A673 (cell line): Measurements from ENCODE around the gene PPP3R2. TPM values are rescaled to one million over a fixed set of nuclear protein-coding genes. Genes with fewer than 3 reads are reported as not detected.
A peak's percentile ranks its signal among the peaks of the same experiment; 100 is the strongest.

ENCODE experiments used
- BruUV-seq: library from RNA; stranded (reverse); fragments of 400-500 nt; replicated peaks from 2 replicates; lab custom pipeline; 2021; lab: Mats Ljungman, UMichigan
- CTCF ChIA-PET: fragments of 300-600 bp; sonication (Branson Sonifier 250); formaldehyde crosslinking; loops from one replicate; lab custom pipeline; 2022; ENCODE audit warnings: antibody characterized with exemption; lab: Charles Lee
- POLR2A ChIA-PET: fragments of 300-600 bp; sonication (Branson Sonifier 250); formaldehyde crosslinking; loops from one replicate; lab custom pipeline; 2022; ENCODE audit warnings: antibody characterized with exemption; ENCODE audit not compliant: low non-redundant PET; lab: Charles Lee
- DNase-seq: peaks from one replicate; pipeline ENCODE4 v3.0.0-alpha.2; 2015; ENCODE audit warnings: low spot score
- H3K27ac ChIP-seq: fragments of 200-600 bp; sonication (generic); 2 replicates; pipeline ENCODE4 v1.5.1; 2016; ENCODE audit warnings: mixed run types, low read depth, mild to moderate bottlenecking, mixed read lengths, antibody characterized with exemption, low read length; ENCODE audit not compliant: poor library complexity, severe bottlenecking
- H3K27me3 ChIP-seq: fragments of 200-600 bp; sonication (generic); replicated peaks from 2 replicates; pipeline ENCODE4 v1.6.1; 2017; ENCODE audit warnings: mixed run types, low read depth, mild to moderate bottlenecking, mixed read lengths, antibody characterized with exemption, low read length; ENCODE audit not compliant: insufficient read depth, poor library complexity
- H3K36me3 ChIP-seq: fragments of 200-600 bp; sonication (generic); 2 replicates; pipeline ENCODE4 v1.6.1; 2016; ENCODE audit warnings: mixed run types, mild to moderate bottlenecking, mixed read lengths, antibody characterized with exemption, low read length; ENCODE audit not compliant: insufficient read depth, poor library complexity, severe bottlenecking
- H3K4me1 ChIP-seq: fragments of 200-600 bp; sonication (generic); 2 replicates; pipeline ENCODE4 v1.6.1; 2017; ENCODE audit warnings: mixed run types, mild to moderate bottlenecking, mixed read lengths, antibody characterized with exemption, low read length; ENCODE audit not compliant: insufficient read depth, poor library complexity, severe bottlenecking
- H3K4me3 ChIP-seq: fragments of 200-600 bp; sonication (generic); 2 replicates; pipeline ENCODE4 v1.5.1; 2016; ENCODE audit warnings: low read depth, mixed run types, mild to moderate bottlenecking, mixed read lengths, low read length; ENCODE audit not compliant: poor library complexity, severe bottlenecking
- H3K9me3 ChIP-seq: fragments of 200-600 bp; sonication (generic); 2 replicates; pipeline ENCODE4 v1.6.1; 2016; ENCODE audit warnings: mixed run types, low read depth, mild to moderate bottlenecking, mixed read lengths, antibody characterized with exemption, low read length; ENCODE audit not compliant: poor library complexity, severe bottlenecking
- EZH2 ChIP-seq: fragments of 200-600 bp; sonication (generic); IDR thresholded peaks from 2 replicates; pipeline ENCODE4 v1.6.1; 2017; ENCODE audit warnings: borderline replicate concordance, low read depth, mild to moderate bottlenecking, mixed read lengths, antibody characterized with exemption, low read length; ENCODE audit not compliant: poor library complexity, severe bottlenecking
- intact Hi-C: fragments of 100-400 bp; cut with micrococcal nuclease; formaldehyde crosslinking; loops from one replicate; pipeline ENCODE4 v1.10.0; 2022; ENCODE audit not compliant: unreplicated experiment
- total RNA-seq: library from RNA; stranded (reverse); gene quantifications from 2 replicates; pipeline ENCODE4 v1.2.3, GENCODE V29; 2021
- TF ChIP-seq, protein P1 (sequence below): fragments of 300-800, 200-600 bp; sonication (generic); conservative IDR thresholded peaks from 2 replicates; pipeline ENCODE4 v1.5.1; 2017; ENCODE audit warnings: low read depth, mild to moderate bottlenecking, antibody characterized with exemption, low read length, moderate library complexity, mixed read lengths

Gene PPP3R2
- total RNA-seq, 1 experiment from 2014 or later = not detected

DNA sequence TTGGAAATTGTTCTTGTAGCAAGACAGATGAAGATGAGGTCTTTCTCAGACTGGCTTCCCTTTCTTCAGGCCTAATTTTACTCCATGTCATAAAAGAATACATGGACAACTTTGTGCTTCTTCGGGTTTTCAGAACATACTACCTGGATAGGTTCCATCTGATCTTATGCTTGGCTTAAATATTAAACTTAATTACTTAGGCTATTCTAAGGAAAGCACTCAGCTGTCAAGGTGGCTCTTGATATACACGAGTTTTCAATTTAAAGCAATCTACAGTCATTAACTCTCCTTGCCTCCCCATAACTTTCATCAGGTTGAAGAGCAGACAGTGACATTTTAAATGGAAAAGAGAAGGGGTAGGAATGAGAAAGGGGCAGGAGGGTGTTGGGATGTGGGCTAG, 9.5 kb upstream of the PPP3R2 start:
- TF ChIP-seq, protein P1, sequence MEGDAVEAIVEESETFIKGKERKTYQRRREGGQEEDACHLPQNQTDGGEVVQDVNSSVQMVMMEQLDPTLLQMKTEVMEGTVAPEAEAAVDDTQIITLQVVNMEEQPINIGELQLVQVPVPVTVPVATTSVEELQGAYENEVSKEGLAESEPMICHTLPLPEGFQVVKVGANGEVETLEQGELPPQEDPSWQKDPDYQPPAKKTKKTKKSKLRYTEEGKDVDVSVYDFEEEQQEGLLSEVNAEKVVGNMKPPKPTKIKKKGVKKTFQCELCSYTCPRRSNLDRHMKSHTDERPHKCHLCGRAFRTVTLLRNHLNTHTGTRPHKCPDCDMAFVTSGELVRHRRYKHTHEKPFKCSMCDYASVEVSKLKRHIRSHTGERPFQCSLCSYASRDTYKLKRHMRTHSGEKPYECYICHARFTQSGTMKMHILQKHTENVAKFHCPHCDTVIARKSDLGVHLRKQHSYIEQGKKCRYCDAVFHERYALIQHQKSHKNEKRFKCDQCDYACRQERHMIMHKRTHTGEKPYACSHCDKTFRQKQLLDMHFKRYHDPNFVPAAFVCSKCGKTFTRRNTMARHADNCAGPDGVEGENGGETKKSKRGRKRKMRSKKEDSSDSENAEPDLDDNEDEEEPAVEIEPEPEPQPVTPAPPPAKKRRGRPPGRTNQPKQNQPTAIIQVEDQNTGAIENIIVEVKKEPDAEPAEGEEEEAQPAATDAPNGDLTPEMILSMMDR = no peak
- no peak for TF ChIP-seq EZH2
- Histone ChIP-seq H3K36me3 (no peaks in the 10 kb centered on the region), H3K4me3 (no peak overlapping the region), H3K27me3 (peaks cover 7% of the 10 kb centered on the region), H3K4me1 (no peaks in the 10 kb centered on the region), H3K27ac (no peak overlapping the region), H3K9me3 (no peaks in the 10 kb centered on the region)
- no TSS peak for BruUV-seq
- ChIA-PET CTCF (no interaction called here), POLR2A (no interaction called here)
- DNase-seq = no peak
- intact Hi-C loops = loop anchor here (10.0 kb wide), 1 partner anchor 371 kb away; no protein-coding TSS in a partner anchor

DNA sequence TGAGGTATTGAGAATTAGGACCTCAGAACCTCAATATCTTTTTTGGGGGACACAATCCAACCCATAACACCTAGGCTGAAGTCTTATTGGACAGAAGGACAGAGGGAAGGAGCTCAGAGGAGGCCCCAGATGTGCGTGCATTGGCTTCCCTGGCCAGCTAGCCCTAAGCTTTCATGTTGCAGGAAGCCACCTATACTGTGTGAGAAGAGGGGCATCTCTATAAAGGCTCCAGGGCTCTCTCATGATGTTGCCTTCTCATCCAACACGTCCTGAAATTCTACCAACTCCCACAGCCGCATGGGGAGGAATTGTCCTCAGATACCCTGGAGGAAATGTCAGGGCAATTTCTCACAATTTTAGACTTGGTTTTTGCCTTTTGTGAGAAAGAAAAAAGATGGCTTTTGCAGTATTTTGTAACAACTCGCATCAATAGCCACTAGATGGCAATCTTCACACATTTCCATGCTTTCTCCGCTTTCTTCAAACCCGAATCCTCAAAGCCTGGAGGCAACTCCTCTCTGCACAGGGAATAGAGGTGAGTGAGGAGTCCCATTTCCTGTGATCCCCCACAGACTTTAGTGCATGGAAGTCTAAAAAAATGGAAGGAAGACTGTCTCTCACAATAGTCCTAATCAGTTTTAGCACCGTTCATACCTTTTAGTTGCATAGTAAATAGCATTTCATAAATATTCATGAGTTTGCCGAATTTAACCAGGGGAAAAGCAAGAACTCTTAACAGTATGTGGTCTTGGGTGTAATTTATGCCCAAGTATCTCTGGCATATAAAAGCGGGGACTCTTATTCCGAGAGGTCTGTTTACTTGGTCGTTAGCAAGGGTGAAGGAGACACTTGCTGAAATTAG, 7.4 kb upstream of the PPP3R2 start:
- POLR2A ChIA-PET = no interaction called here

DNA sequence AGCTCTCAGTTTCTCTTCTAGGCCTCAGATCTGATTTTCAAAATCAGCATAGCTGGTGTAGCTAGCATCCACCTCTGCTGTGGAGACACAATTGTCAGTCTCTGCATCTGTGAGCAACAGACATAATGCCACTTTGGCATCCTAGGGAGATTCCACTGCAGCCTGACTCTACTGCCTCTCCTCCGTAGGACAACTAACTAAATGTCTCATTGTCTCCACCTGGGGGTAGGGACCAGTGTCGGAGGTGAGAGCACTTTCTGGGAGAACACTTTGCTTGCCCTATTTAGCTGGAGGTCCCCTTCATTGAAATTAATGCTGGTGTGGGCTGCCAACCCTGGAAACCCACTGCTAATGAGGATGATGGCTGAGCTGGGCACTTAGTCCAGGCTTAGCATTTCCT, 1.4 kb downstream of the PPP3R2 start:
- Histone ChIP-seq H3K4me1 (no peaks in the 10 kb centered on the region), H3K4me3 (no peak overlapping the region), H3K36me3 (no peaks in the 10 kb centered on the region), H3K27ac (no peak overlapping the region), H3K9me3 (no peaks in the 10 kb centered on the region), H3K27me3 (no peaks in the 10 kb centered on the region)
- intact Hi-C loops = no loop called here
- no peak for DNase-seq
- ChIA-PET CTCF (no interaction called here), POLR2A (no interaction called here)
- no TSS peak for BruUV-seq
- TF ChIP-seq, protein P1 = no peak
- TF ChIP-seq EZH2 = no peak

More for the DNA sequence above, 7.4 kb upstream of the PPP3R2 start:
- TF ChIP-seq, protein P1 = peak; percentile 72
- TF ChIP-seq EZH2 = no peak
- peaks cover 7% of the 10 kb centered on the region for H3K27me3 ChIP-seq
- no peaks in the 10 kb centered on the region for H3K36me3 ChIP-seq
- no peak overlapping the region for H3K27ac ChIP-seq
- DNase-seq = peak; percentile 77
- H3K9me3 ChIP-seq = no peaks in the 10 kb centered on the region
- no peak overlapping the region for H3K4me3 ChIP-seq
- CTCF ChIA-PET = no interaction called here
- intact Hi-C loops = loop anchor here (10.0 kb wide), 1 partner anchor 373 kb away; no protein-coding TSS in a partner anchor
- no peaks in the 10 kb centered on the region for H3K4me1 ChIP-seq
- no TSS peak for BruUV-seq
